ENCODE measurements around the gene GLI3.

Gene GLI3

DNA sequence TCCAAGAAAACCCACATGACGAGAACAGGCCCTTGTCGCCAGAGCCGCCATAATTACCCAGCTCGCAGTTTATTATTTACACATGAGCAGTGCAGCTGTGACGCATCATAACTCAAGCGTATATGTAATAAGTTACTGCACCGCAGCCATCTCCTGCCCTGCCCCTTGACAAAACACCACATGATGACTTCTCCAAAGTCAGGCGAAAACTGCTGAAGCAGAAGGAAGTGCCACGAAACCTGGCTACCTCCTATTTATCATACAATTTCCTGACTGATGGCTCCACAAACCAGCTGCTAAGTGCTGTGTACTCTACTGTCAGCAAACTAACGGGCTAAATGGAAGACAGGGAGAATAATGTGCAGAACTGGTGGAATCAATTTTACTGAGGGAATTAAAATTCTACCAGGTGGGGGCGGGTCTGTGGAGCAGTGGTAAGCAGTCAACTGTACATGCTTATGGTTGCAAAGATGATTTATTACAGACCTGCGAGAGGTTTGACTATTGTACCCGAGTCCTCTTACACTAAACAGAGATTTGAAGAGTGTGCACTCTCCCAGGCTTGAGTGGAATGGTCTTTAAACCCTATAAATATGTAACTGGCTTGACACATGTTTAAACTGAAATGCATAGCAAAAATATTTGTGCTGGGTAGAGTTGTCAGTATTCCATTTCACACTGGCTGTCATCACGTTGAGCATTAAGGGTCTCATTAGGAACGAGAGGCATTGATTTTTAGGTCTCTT, 156.0 kb downstream of the GLI3 start:
- Histone ChIP-seq H2AFZ (ENCODE audit: low read depth, low read length) (no peak overlapping the region), H3K27me3 (ENCODE audit: insufficient read depth, low read length) (no peaks in the 10 kb centered on the region), H3K4me1 (ENCODE audit: insufficient read depth, low read length) (no peaks in the 10 kb centered on the region), H3K9me3 (ENCODE audit: low read length) (no peaks in the 10 kb centered on the region), H3K36me3 (ENCODE audit: insufficient read depth, low read length) (peaks cover 22% of the 10 kb centered on the region), H3K4me3 (ENCODE audit: low read length) (no peak overlapping the region)

DNA sequence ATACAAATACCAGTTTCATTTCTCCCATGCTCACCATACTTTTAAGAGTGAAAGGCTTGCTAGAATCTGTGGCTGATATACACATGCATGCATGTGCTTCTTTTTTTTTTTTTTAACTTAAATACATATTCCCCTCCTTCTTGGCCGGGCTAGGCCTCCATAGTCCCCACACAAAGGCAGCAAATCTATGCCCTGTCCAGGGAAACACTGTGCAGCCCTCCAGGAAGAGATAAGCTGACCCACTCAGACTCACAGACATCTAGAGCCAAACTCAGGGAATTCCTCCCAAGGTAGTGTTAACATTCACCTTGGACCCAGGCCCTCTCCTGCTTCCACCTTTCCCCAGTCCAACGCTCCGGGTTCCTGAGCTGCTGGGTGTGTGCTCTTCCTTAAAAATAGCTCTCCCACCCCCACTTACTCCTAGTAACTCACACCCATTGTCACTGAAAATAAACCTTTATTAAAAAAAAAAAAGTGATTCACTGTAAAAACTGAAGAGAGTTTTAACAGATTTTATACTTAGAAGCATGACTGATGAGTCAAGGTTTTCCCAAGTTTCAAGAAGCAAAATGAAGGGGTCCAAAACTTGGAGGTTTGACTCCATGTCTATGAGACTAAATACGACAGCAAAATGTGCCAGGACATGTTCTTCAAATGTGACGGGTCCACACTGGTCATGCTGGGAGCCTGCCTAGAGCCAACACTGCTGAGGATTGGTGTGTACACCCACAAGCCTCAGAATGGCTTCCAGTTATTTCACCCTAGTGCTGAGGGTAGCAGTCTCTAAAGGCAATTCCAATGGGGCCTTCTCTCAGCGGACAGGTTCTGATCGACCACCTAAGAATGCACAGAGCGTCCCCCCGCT, 159.5 kb downstream of the GLI3 start:
- peaks cover 40% of the 10 kb centered on the region for H3K36me3 ChIP-seq (ENCODE audit: insufficient read depth, low read length)
- no peak overlapping the region for H3K4me3 ChIP-seq (ENCODE audit: low read length)

DNA sequence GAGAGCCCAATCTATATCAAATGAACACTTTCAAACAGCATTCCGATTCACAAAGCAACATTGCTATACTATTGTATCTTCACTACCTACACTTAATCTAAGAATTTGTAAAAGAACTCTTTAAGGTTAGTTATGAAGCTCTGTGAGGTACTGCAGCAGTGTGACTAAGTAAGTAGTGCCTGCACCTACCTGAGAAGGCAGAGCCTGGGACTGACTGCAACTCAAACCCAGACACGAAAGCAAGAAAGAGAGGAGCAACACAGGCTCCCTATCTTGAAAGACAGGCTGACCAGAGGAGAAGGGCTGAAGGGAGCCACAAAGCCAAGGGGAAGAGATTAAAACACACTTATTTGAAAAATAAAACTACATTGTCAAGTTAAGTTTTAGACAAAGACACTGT, 160.1 kb downstream of the GLI3 start:
- no peaks in the 10 kb centered on the region for H3K27me3 ChIP-seq (ENCODE audit: insufficient read depth, low read length)
- no peak overlapping the region for H2AFZ ChIP-seq (ENCODE audit: low read depth, low read length)
- H3K4me1 ChIP-seq (ENCODE audit: insufficient read depth, low read length), result peaks cover 15% of the 10 kb centered on the region
- no peaks in the 10 kb centered on the region for H3K9me3 ChIP-seq (ENCODE audit: low read length)
- no peak overlapping the region for H3K4me3 ChIP-seq (ENCODE audit: low read length)
- peaks cover 40% of the 10 kb centered on the region for H3K36me3 ChIP-seq (ENCODE audit: insufficient read depth, low read length)

More for the DNA sequence above, 159.5 kb downstream of the GLI3 start:
- no peaks in the 10 kb centered on the region for H3K9me3 ChIP-seq (ENCODE audit: low read length)
- H3K4me1 ChIP-seq (ENCODE audit: insufficient read depth, low read length), result peaks cover 9% of the 10 kb centered on the region
- H2AFZ ChIP-seq (ENCODE audit: low read depth, low read length), result no peak overlapping the region
- no peaks in the 10 kb centered on the region for H3K27me3 ChIP-seq (ENCODE audit: insufficient read depth, low read length)

DNA sequence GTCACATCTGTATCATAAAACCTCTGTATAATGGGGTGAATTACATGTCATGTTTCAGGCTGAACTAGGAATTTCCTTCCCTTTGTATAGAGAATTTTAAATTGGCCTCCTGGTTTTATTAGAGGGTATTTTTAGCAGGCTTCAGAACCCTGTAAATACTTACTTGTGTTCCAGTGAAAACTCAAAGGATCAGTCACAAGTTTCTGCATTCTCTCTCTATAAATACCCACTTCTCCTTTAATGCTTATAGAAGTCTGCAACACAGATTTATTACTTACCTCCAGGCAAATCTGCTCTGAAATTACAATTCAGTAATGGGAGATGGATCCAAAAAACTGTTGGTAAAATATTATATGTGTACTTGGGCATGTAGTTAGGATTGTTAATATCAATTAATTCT, 161.6 kb downstream of the GLI3 start:
- Histone ChIP-seq H3K4me1 (ENCODE audit: insufficient read depth, low read length) (peaks cover 29% of the 10 kb centered on the region), H3K4me3 (ENCODE audit: low read length) (no peak overlapping the region), H2AFZ (ENCODE audit: low read depth, low read length) (no peak overlapping the region), H3K36me3 (ENCODE audit: insufficient read depth, low read length) (peaks cover 35% of the 10 kb centered on the region), H3K27me3 (ENCODE audit: insufficient read depth, low read length) (no peaks in the 10 kb centered on the region), H3K9me3 (ENCODE audit: low read length) (no peaks in the 10 kb centered on the region)

DNA sequence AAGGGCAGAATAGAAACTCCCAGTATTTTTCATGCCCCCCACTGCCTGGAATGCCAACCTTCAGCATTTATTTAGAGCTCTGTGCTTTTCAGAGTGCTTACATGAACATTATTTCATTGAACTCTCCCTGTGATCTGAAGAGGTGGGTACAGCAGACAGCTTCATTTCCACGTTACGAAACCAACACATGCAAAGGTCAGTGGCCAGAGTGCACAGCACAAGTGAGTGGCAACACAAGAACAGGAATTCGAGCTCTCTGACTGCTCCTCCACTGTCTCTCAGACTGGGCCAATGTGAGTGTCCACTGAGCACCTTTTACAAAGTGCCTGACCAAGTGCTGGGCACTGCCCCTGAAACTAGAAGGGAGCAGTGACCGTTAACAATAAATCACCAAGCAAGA, 162.9 kb downstream of the GLI3 start:
- peaks cover 28% of the 10 kb centered on the region for H3K36me3 ChIP-seq (ENCODE audit: insufficient read depth, low read length)
- H3K9me3 ChIP-seq (ENCODE audit: low read length), result no peaks in the 10 kb centered on the region
- H3K4me1 ChIP-seq (ENCODE audit: insufficient read depth, low read length), result peaks cover 42% of the 10 kb centered on the region
- H3K27me3 ChIP-seq (ENCODE audit: insufficient read depth, low read length), result no peaks in the 10 kb centered on the region
- H3K4me3 ChIP-seq (ENCODE audit: low read length), result no peak overlapping the region
- H2AFZ ChIP-seq (ENCODE audit: low read depth, low read length), result no peak overlapping the region

DNA sequence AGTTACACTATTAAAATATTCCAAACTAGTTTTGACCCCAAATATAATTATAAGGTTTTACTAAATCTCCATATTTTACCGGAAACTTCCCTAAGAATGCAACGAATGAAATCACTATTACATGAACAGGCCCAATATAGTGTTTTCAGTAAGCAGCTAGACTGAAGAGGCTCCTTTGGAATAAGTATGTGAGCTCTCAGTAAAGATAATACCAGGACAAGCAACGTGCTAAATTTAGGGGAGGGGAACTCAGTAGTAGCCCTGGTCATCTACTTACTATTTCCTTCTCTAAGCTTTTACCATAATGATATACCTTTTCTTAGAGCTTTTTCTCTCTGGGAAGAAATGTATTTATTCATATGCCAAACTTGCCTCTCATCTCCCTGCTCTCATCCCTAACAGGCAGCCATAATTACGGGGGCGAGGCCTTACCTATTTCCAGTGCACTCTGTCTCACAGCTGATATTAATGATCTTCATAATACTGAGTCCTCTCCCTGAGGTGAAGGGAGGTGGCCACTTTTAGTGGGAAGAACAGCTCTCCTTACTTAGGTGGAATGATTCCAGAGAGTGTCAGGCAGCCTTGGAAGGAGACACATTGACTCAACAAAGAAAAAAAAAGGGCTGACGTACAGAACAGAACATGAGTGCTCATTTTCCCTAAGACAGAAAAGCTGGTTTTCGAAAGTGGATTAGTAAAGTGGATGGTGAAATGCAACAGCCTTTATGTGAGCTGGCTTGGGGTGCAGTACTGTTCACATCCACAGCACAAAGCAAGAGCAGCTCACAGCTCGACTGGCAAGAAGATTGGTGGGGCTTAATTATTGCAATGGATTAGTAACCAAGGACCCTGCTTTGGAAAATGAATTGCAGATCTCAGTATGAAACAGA, 165.4 kb downstream of the GLI3 start:
- no peaks in the 10 kb centered on the region for H3K27me3 ChIP-seq (ENCODE audit: insufficient read depth, low read length)
- H3K4me1 ChIP-seq (ENCODE audit: insufficient read depth, low read length), result peaks cover 66% of the 10 kb centered on the region
- no peaks in the 10 kb centered on the region for H3K9me3 ChIP-seq (ENCODE audit: low read length)

DNA sequence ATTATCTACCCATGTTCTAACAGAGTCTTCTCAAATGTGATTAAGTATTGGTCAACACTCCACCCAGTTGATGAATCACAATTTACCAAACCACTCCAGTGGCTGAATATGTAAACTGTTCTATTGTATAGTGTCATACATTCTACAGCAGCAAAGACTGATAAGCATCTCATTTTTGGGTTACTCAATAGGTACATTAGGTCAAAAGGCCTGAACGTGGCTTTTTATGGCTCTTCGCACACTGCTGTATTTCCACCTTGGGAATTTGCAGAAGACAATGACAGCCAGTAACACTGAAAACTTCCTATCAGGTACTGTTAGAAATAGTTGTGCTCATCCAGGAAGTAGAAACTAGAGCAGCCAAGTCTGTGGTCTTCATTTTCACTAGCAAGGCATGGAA, 166.9 kb downstream of the GLI3 start:
- no peaks in the 10 kb centered on the region for H3K9me3 ChIP-seq (ENCODE audit: low read length)
- H3K4me3 ChIP-seq (ENCODE audit: low read length), result no peak overlapping the region
- H2AFZ ChIP-seq (ENCODE audit: low read depth, low read length), result no peak overlapping the region
- H3K27me3 ChIP-seq (ENCODE audit: insufficient read depth, low read length), result no peaks in the 10 kb centered on the region
- peaks cover 80% of the 10 kb centered on the region for H3K4me1 ChIP-seq (ENCODE audit: insufficient read depth, low read length)
- peaks cover 14% of the 10 kb centered on the region for H3K36me3 ChIP-seq (ENCODE audit: insufficient read depth, low read length)

More for the DNA sequence above, 165.4 kb downstream of the GLI3 start:
- Histone ChIP-seq H2AFZ (ENCODE audit: low read depth, low read length) (no peak overlapping the region), H3K4me3 (ENCODE audit: low read length) (no peak overlapping the region), H3K36me3 (ENCODE audit: insufficient read depth, low read length) (peaks cover 28% of the 10 kb centered on the region)

DNA sequence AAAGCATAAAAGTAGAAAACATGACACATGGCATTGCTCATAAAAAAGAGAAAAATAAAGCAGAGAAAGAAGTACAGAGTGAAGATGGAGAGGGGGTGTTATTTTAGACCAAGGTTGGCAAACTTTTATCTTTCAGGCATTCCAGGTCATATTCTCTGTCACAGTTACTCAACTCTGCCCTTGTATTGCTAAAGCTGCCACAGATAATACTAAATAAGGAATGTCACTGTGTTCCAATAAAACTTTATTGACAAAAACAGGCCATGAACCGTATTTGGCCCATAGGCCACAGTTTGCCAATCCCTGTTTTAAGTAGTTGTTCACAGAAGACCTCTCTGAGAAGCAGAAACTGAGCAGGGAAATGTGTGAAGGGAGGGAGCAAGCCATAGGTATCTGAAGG, 167.4 kb downstream of the GLI3 start:
- peaks cover 83% of the 10 kb centered on the region for H3K4me1 ChIP-seq (ENCODE audit: insufficient read depth, low read length)
- no peak overlapping the region for H2AFZ ChIP-seq (ENCODE audit: low read depth, low read length)
- H3K27me3 ChIP-seq (ENCODE audit: insufficient read depth, low read length), result no peaks in the 10 kb centered on the region
- no peaks in the 10 kb centered on the region for H3K9me3 ChIP-seq (ENCODE audit: low read length)
- peaks cover 10% of the 10 kb centered on the region for H3K36me3 ChIP-seq (ENCODE audit: insufficient read depth, low read length)
- no peak overlapping the region for H3K4me3 ChIP-seq (ENCODE audit: low read length)

DNA sequence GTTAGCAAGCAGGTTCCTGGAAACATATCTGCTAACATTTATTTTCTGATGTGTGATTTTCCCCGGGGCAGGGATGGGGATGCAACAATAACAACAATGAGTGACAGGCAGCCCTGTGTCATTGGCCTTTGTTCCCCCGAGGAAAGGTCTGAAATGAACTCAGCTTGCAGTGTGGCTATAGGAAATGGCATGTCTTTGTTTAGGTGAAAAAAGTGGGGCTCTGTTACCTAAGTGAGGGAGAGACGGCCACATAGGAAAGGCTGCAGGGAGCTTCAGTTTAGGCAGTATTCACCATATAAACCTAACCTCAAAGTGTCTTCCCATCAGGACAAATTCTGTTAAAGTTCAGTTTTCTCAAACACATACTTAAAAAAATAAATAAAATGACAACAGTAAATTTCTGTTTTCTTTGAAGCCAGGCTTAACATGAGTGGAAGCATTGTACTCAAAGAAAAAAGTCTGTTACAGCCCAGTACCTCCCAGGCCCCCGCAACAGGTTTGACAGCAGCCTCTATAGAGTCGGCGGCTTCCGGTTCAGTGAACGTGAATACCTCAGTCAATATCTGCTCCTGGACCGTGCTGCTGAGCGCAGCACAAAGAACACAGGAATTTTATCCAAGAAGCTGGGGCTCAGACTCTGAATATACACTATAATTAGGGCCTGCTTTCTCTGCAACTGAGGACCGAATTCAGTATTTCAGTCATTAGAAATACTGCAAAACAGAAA, 168.3 kb downstream of the GLI3 start:
- no peaks in the 10 kb centered on the region for H3K27me3 ChIP-seq (ENCODE audit: insufficient read depth, low read length)
- no peak overlapping the region for H3K4me3 ChIP-seq (ENCODE audit: low read length)
- no peak overlapping the region for H2AFZ ChIP-seq (ENCODE audit: low read depth, low read length)
- no peaks in the 10 kb centered on the region for H3K9me3 ChIP-seq (ENCODE audit: low read length)
- H3K36me3 ChIP-seq (ENCODE audit: insufficient read depth, low read length), result peaks cover 3% of the 10 kb centered on the region
- H3K4me1 ChIP-seq (ENCODE audit: insufficient read depth, low read length), result peaks cover 77% of the 10 kb centered on the region

DNA sequence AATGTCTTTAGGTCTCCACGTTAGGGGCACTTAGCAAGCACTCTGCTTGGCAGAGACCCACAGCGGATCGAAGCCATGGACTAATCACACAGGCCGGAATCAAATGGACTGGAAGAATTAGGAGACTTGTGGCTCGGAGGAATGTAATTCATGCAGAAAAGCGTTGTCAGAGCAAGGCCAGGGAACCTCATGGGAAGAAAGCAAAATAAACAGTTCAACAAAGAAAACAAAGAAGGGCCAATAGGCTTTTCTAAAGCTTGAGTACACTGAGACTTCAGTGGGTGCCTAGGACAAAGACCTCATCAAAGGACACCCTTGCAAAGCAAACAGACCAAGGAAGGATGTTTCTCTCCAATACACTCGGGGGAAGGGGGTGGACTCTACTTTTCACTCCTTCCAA, 171.1 kb downstream of the GLI3 start:
- Histone ChIP-seq H3K36me3 (ENCODE audit: insufficient read depth, low read length) (peaks cover 3% of the 10 kb centered on the region), H3K4me3 (ENCODE audit: low read length) (no peak overlapping the region), H3K9me3 (ENCODE audit: low read length) (no peaks in the 10 kb centered on the region), H2AFZ (ENCODE audit: low read depth, low read length) (no peak overlapping the region), H3K4me1 (ENCODE audit: insufficient read depth, low read length) (peaks cover 59% of the 10 kb centered on the region), H3K27me3 (ENCODE audit: insufficient read depth, low read length) (no peaks in the 10 kb centered on the region)

DNA sequence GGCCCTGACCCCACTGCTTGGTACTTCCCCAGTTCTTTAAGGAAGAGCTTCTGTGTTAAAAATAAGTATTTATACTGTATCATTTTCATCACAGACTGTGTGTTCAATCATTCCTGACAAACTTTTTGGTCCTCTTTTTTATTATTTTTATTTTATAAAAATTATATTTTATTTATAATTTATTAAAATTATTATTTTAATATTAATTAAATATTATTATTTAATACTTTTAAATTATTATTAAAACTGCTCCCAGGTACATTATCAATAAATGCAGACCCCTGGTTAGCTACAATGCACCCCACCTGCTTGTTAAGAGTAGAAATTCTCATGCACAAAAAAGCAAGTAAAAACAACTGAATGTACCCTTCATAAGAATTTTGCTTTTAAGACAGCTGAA, 172.0 kb downstream of the GLI3 start:
- no peaks in the 10 kb centered on the region for H3K27me3 ChIP-seq (ENCODE audit: insufficient read depth, low read length)
- H3K36me3 ChIP-seq (ENCODE audit: insufficient read depth, low read length), result peaks cover 3% of the 10 kb centered on the region
- no peak overlapping the region for H3K4me3 ChIP-seq (ENCODE audit: low read length)
- H3K4me1 ChIP-seq (ENCODE audit: insufficient read depth, low read length), result peaks cover 50% of the 10 kb centered on the region
- no peak overlapping the region for H2AFZ ChIP-seq (ENCODE audit: low read depth, low read length)
- H3K9me3 ChIP-seq (ENCODE audit: low read length), result no peaks in the 10 kb centered on the region

DNA sequence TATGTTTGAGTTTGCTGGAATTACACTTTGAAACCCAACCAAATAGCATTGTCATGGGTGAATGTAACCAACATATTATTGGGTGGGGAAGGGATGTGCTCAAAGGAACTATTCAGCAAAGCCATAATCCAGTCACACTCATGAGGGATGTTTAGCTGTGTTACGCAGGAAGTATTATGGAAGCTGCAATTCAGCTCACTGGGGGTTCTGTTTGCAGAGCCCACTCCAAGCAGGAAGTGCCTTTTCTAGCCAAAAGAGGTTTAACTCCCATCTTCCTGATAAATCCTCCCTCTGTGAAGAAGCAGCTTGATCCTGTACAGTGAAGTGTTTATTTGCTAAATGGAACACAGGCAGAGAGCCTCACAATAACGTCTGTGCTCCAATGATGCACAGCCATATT, 172.5 kb downstream of the GLI3 start:
- no peak overlapping the region for H2AFZ ChIP-seq (ENCODE audit: low read depth, low read length)
- H3K27me3 ChIP-seq (ENCODE audit: insufficient read depth, low read length), result no peaks in the 10 kb centered on the region
- H3K36me3 ChIP-seq (ENCODE audit: insufficient read depth, low read length), result peaks cover 3% of the 10 kb centered on the region
- H3K9me3 ChIP-seq (ENCODE audit: low read length), result no peaks in the 10 kb centered on the region
- peaks cover 45% of the 10 kb centered on the region for H3K4me1 ChIP-seq (ENCODE audit: insufficient read depth, low read length)
- no peak overlapping the region for H3K4me3 ChIP-seq (ENCODE audit: low read length)

Data from neuron (in vitro differentiated cells).